ENCODE results near the gene CHAC2.

GRCh38 chr2:53818854-53819435, 51.3 kb downstream of the CHAC2 start:
- TF ChIP-seq CTCF (IDR thresholded peaks at IDR 0.05 in 8 of 11, conservative IDR thresholded peaks at IDR 0.05 in 3 of 11) (no peak), POLR2AphosphoS5 (IDR thresholded peaks at IDR 0.05) (no peak)
